Transverse colon (tissue), 4 donors: Measurements from ENCODE around the gene RABL6. TPM values are rescaled to one million over a fixed set of nuclear protein-coding genes. Genes with fewer than 3 reads are reported as not detected.
"Not testable (repeated sequence)": the region's sequence is repeated elsewhere in the genome, so short reads cannot be mapped to it uniquely, and the experiment has no call there.

Experiments
- DNase-seq: peaks from one replicate; pipeline ENCODE4 v3.0.0-alpha.2; 2019
- H3K27ac ChIP-seq, 4 donors: fragments of 200-600 bp; sonication (generic); 2 replicates each; pipeline ENCODE4 v1.5.1; 2016 to 2018; ENCODE audit warnings: inconsistent platforms in 4 of 4
- H3K27me3 ChIP-seq: fragments of 200-600 bp; sonication (generic); 2 replicates; pipeline ENCODE4 v1.5.1; 2017; ENCODE audit warnings: inconsistent platforms
- H3K36me3 ChIP-seq, 4 donors: fragments of 200-600 bp; sonication (generic); 2 replicates each; pipeline ENCODE4 v1.5.1; 2017 to 2019; ENCODE audit warnings: inconsistent platforms in 4 of 4
- H3K4me1 ChIP-seq, 4 donors: fragments of 200-600 bp; sonication (generic); 2 replicates each; pipeline ENCODE4 v1.5.1; 2017 to 2020; ENCODE audit warnings: inconsistent platforms in 4 of 4
- H3K4me3 ChIP-seq, 4 donors: fragments of 200-600 bp; sonication (generic); 1 replicate in 1 of 4; 2 replicates in 3 of 4; pipeline versions ENCODE4 v1.5.1 to v1.6.1; 2017 to 2019; ENCODE audit warnings: inconsistent platforms in 4 of 4
- H3K9me3 ChIP-seq, 2 donors: fragments of 200-600 bp; sonication (generic); 2 replicates each; pipeline ENCODE4 v1.5.1; 2017 to 2019; ENCODE audit warnings: inconsistent platforms in 2 of 2
- EP300 ChIP-seq: sonication (generic); formaldehyde crosslinking; IDR thresholded peaks from one replicate; pipeline ENCODE4 v1.6.1; 2017; ENCODE audit warnings: antibody characterized with exemption, low read depth
- POLR2A ChIP-seq: fragments of 450-650 bp; IDR thresholded peaks from one replicate; pipeline ENCODE4 v1.6.1; 2016; ENCODE audit warnings: antibody characterized with exemption, mild to moderate bottlenecking, moderate library complexity
- POLR2AphosphoS5 ChIP-seq, 3 donors: sonication (generic); formaldehyde crosslinking; IDR thresholded peaks; one replicate each; pipeline ENCODE4 v1.6.1; 2016; ENCODE audit warnings: antibody characterized with exemption in 3 of 3
- WGBS, 2 donors: methylation state at CpG; one replicate each; pipeline ENCODE4 v1.1.5; 2018; ENCODE audit warnings: low coverage in 1 of 2; 5-methylcytosine and 5-hydroxymethylcytosine counted together
- in situ Hi-C, 4 donors: fragments of 200-750 bp; cut with MboI; loops; one replicate each; pipeline versions ENCODE4 v1.15.0 to v1.15.1; 2017; ENCODE audit warnings: low sequenced_read_pairs in 3 of 4, low pct_ligation_motif_present in 1 of 4, low pct_unique_long_range_greater_than_20kb in 1 of 4
- intact Hi-C: fragments of 100-400 bp; cut with DNase I; formaldehyde crosslinking; loops from one replicate; pipeline ENCODE4 v1.15.1; 2023; ENCODE audit warnings: low total_unique reads
- total RNA-seq, 4 donors: library from RNA; depleted of rRNA; stranded (reverse); fragments of >200 nt; gene quantifications; one replicate each; pipeline ENCODE4 v1.1.0, GENCODE V29; 2016
- TF ChIP-seq, protein P1 (sequence below), 5 experiments: fragments of 200-600 bp in 3 of 5; fragments of 450-650 bp in 2 of 5; sonication (generic) in 3 of 5; IDR thresholded peaks; 1 replicate in 2 of 5; 2 replicates in 3 of 5; pipeline ENCODE4 v1.5.1; 2016 to 2017; ENCODE audit warnings: antibody characterized with exemption in 5 of 5, inconsistent platforms in 3 of 5, mild to moderate bottlenecking in 2 of 5, moderate library complexity in 1 of 5

Gene RABL6
- total RNA-seq, 4 donors from 2014 or later, result 71.3 to 227 (median 160) TPM

DNA sequence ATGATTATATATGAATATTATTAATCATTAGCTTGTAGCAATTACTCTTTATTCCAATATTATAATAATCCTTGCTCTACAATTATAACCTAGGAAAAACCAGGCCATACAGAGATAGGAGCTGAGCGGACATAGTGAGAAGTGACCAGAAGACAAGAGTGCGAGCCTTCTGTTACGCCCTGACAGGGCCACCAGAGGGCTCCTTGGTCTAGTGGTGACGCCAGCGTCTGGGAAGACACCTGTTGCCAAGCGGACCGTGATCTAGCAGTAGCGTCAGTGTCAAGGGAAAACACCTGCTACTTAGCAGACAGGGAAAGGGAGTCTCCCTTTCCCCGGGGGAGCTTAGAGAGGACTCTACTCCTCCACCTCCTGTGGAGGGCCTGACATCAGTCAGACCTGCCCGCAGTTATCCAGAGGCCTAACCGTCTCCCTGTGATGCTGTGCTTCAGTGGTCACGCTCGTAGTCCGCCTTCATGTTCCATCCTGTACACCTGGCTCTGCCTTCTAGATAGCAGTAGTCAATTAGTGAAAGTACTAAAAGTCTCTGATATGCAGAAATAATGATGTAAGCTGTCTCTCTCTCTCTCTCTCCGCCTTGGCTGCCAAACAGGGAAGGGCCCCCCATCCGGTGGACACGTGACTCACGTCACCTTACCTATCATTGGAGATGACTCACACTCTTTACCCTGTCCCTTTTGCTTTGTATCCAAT is 41.2 kb upstream of the RABL6 start:
- peak; percentile 74 for DNase-seq
- H3K9me3 ChIP-seq, H3K4me3 ChIP-seq, intact Hi-C loops, in situ Hi-C loops, H3K27ac ChIP-seq, H3K36me3 ChIP-seq: not testable (repeated sequence)
- TF ChIP-seq, protein P1, sequence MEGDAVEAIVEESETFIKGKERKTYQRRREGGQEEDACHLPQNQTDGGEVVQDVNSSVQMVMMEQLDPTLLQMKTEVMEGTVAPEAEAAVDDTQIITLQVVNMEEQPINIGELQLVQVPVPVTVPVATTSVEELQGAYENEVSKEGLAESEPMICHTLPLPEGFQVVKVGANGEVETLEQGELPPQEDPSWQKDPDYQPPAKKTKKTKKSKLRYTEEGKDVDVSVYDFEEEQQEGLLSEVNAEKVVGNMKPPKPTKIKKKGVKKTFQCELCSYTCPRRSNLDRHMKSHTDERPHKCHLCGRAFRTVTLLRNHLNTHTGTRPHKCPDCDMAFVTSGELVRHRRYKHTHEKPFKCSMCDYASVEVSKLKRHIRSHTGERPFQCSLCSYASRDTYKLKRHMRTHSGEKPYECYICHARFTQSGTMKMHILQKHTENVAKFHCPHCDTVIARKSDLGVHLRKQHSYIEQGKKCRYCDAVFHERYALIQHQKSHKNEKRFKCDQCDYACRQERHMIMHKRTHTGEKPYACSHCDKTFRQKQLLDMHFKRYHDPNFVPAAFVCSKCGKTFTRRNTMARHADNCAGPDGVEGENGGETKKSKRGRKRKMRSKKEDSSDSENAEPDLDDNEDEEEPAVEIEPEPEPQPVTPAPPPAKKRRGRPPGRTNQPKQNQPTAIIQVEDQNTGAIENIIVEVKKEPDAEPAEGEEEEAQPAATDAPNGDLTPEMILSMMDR (IDR thresholded peaks at IDR 0.05), result peak in 4 of 5 experiments; percentile 30 to 48 (median 39)
- peaks cover 0 to 11% (median 6%) of the 10 kb centered on the region in 4 donors for H3K4me1 ChIP-seq
- peaks cover 61% of the 10 kb centered on the region for H3K27me3 ChIP-seq
- WGBS, 2 donors, result 24 to 80% methylated on average over 1 to 18 of the region's 18 CpGs

GRCh38 chr9:136769710-136770191 is 38.0 kb upstream of the RABL6 start:
- in situ Hi-C loops, result no loop called here
- WGBS, 2 donors, result 0 to 13% methylated on average over 2 to 12 of the region's 16 CpGs
- intact Hi-C loops, result no loop called here
- Histone ChIP-seq H3K4me3 (no peak overlapping the region), H3K36me3 (no peaks in the 10 kb centered on the region), H3K27me3 (peaks cover 32% of the 10 kb centered on the region), H3K9me3 (no peaks in the 10 kb centered on the region), H3K27ac (no peak overlapping the region), H3K4me1 (peaks cover 0 to 8% (median 3%) of the 10 kb centered on the region in 4 donors)
- DNase-seq, result peak; percentile 60
- TF ChIP-seq POLR2AphosphoS5 (IDR thresholded peaks at IDR 0.05), result no peak
- no peak for TF ChIP-seq EP300
- TF ChIP-seq, protein P1 (IDR thresholded peaks at IDR 0.05), result peak; percentile 44 to 62 (median 48)
- TF ChIP-seq POLR2A, result no peak

GRCh38 chr9:136771907-136772415 is 35.8 kb upstream of the RABL6 start:
- Histone ChIP-seq H3K27ac (no peak overlapping the region), H3K4me1 (peaks cover 0 to 6% (median 1%) of the 10 kb centered on the region in 4 donors), H3K9me3 (no peaks in the 10 kb centered on the region), H3K27me3 (peaks cover 17% of the 10 kb centered on the region), H3K36me3 (no peaks in the 10 kb centered on the region), H3K4me3 (no peak overlapping the region)
- TF ChIP-seq, protein P1 (IDR thresholded peaks at IDR 0.05), result no peak
- TF ChIP-seq POLR2A (no peak), EP300 (no peak), POLR2AphosphoS5 (IDR thresholded peaks at IDR 0.05) (no peak)
- intact Hi-C loops (no loop called here), in situ Hi-C loops (no loop called here)
- DNase-seq, result no peak
- WGBS, 2 donors, result 66 to 76% methylated on average over 3 of the region's 3 CpGs

DNA sequence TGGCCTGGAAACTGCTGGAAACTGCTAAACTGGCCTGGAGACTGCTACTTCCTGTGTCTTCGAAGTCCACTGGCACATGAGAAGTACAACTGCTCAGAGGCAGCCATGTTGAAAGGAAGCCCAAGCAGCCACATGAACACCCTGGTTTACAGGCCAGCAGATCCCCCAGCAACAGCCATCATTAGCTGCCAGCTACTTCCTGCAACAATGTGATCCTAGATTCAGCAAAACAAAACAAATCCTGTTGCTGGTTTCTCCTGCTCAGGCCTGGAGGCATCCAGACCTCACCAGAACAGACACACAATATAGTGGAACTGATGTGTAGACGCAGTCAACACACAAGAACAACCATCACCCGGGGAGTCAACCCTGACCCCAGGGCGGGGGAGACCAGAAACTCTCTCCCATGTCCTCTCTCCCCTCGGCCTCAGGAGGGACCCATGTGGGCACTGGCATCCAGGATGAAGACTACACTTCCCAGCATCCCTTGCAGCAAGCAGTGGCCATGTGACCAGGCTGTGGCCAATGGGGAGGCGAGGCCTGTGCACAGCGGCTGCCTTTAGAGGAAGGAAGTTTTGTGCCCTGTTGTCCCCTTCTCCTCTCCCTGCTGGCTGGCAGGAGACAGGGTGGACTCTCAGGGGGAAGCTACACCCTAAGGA is 34.2 kb upstream of the RABL6 start:
- WGBS, 2 donors, result 74 to 79% methylated on average over 3 to 7 of the region's 7 CpGs
- H3K36me3 ChIP-seq, result no peaks in the 10 kb centered on the region
- in situ Hi-C loops, result no loop called here

More for the DNA sequence above, 34.2 kb upstream of the RABL6 start:
- no peak for DNase-seq
- H3K27ac ChIP-seq, result no peak overlapping the region
- no peak overlapping the region for H3K4me3 ChIP-seq
- H3K27me3 ChIP-seq, result peaks cover 4% of the 10 kb centered on the region
- intact Hi-C loops, result no loop called here
- TF ChIP-seq EP300 (no peak), POLR2A (no peak), POLR2AphosphoS5 (IDR thresholded peaks at IDR 0.05) (no peak)
- TF ChIP-seq, protein P1 (IDR thresholded peaks at IDR 0.05), result no peak
- no peaks in the 10 kb centered on the region for H3K9me3 ChIP-seq
- H3K4me1 ChIP-seq, result peaks cover 0 to 9% (median 4%) of the 10 kb centered on the region in 4 donors
